DMS114 treated with DMSO at 0.1 percent for 48 hours (cell line): ENCODE measurements around the gene RFX5.

Source experiments
- DNase-seq: peaks from one replicate; lab custom pipeline; 2025; ENCODE audit not compliant: unreplicated experiment; lab: John Stamatoyannopoulos, UW

The RFX5 gene

GRCh38 chr1:151325231-151325630 lies 21.8 kb downstream of the RFX5 start:
- no peak for DNase-seq

GRCh38 chr1:151324390-151324930 lies 22.6 kb downstream of the RFX5 start:
- DNase-seq, result no peak

- no peak for DNase-seq
Observed at GRCh38 chr1:151318975-151319374, 28.1 kb downstream of the RFX5 start.

GRCh38 chr1:151315565-151316235 lies 31.4 kb downstream of the RFX5 start:
- no peak for DNase-seq

GRCh38 chr1:151314137-151314875 lies 32.7 kb downstream of the RFX5 start:
- DNase-seq, result no peak

GRCh38 chr1:151313501-151313900 lies 33.6 kb downstream of the RFX5 start:
- no peak for DNase-seq

- no peak for DNase-seq
Observed at GRCh38 chr1:151312826-151313225, 34.2 kb downstream of the RFX5 start.

GRCh38 chr1:151312411-151312810 lies 34.6 kb downstream of the RFX5 start:
- DNase-seq, result no peak

GRCh38 chr1:151311589-151312331 lies 35.3 kb downstream of the RFX5 start:
- no peak for DNase-seq

- no peak for DNase-seq
Observed at GRCh38 chr1:151311011-151311410, 36.0 kb downstream of the RFX5 start.

GRCh38 chr1:151309811-151310323 lies 37.2 kb downstream of the RFX5 start:
- no peak for DNase-seq

- no peak for DNase-seq
Observed at GRCh38 chr1:151294742-151295462, 52.1 kb downstream of the RFX5 start.

- no peak for DNase-seq
Observed at GRCh38 chr1:151293093-151293492, 54.0 kb downstream of the RFX5 start.

- no peak for DNase-seq
Observed at GRCh38 chr1:151292207-151293030, 54.6 kb downstream of the RFX5 start.

GRCh38 chr1:151290709-151291303 lies 56.2 kb downstream of the RFX5 start:
- DNase-seq, result no peak
